Measurements from ENCODE around the gene MAML1.
"Not testable (repeated sequence)": the region's sequence is repeated elsewhere in the genome, so short reads cannot be mapped to it uniquely, and the experiment has no call there.

The MAML1 gene

GRCh38 chr5:179768326-179769085 is 35.9 kb downstream of the MAML1 start:
- DNase-seq = no peak

- DNase-seq = no peak
These were observed 36.6 kb downstream of the MAML1 start for GRCh38 chr5:179769271-179769670.

GRCh38 chr5:179769796-179770195 is 37.2 kb downstream of the MAML1 start:
- no peak for DNase-seq

- no peak for DNase-seq
These were observed 38.8 kb downstream of the MAML1 start for GRCh38 chr5:179771311-179771895.

- DNase-seq = no peak
These were observed 39.7 kb downstream of the MAML1 start for GRCh38 chr5:179772351-179772750.

GRCh38 chr5:179773686-179774040 is 41.0 kb downstream of the MAML1 start:
- DNase-seq = no peak

GRCh38 chr5:179774442-179774841 is 41.8 kb downstream of the MAML1 start:
- DNase-seq = no peak

- no peak for DNase-seq
These were observed 43.9 kb downstream of the MAML1 start for GRCh38 chr5:179776411-179776938.

GRCh38 chr5:179777456-179777855 is 44.8 kb downstream of the MAML1 start:
- DNase-seq = no peak

GRCh38 chr5:179777909-179778308 is 45.3 kb downstream of the MAML1 start:
- DNase-seq = no peak

GRCh38 chr5:179778591-179778990 is 46.0 kb downstream of the MAML1 start:
- DNase-seq = no peak

- DNase-seq = no peak
These were observed 47.2 kb downstream of the MAML1 start for GRCh38 chr5:179779826-179780225.

- DNase-seq = no peak
These were observed 47.7 kb downstream of the MAML1 start for GRCh38 chr5:179780362-179780761.

GRCh38 chr5:179781846-179782245 is 49.2 kb downstream of the MAML1 start:
- no peak for DNase-seq

GRCh38 chr5:179783128-179783527 is 50.5 kb downstream of the MAML1 start:
- no peak for DNase-seq

GRCh38 chr5:179786861-179787260 is 54.2 kb downstream of the MAML1 start:
- DNase-seq = no peak

- no peak for DNase-seq
These were observed 55.7 kb downstream of the MAML1 start for GRCh38 chr5:179788193-179788854.

- DNase-seq = not testable (repeated sequence)
These were observed 56.7 kb downstream of the MAML1 start for GRCh38 chr5:179789278-179789677.

GRCh38 chr5:179791881-179792611 is 59.4 kb downstream of the MAML1 start:
- no peak for DNase-seq

GRCh38 chr5:179792612-179793467 is 60.2 kb downstream of the MAML1 start:
- DNase-seq = no peak

GRCh38 chr5:179793468-179794139 is 61.0 kb downstream of the MAML1 start, which contains the start of gene LTC4S:
Gene LTC4S, plus strand, starts transcription at chr5:179793986. Its CDS starts 95 bp downstream, at chr5:179794081.
- DNase-seq = peak; percentile 65

GRCh38 chr5:179794171-179794570 is 61.5 kb downstream of the MAML1 start:
- DNase-seq = no peak

All from fibroblast of upper back skin (primary cell).